A549 (cell line): ENCODE measurements around the gene ENGASE. TPM values are rescaled to one million over a fixed set of nuclear protein-coding genes. Genes with fewer than 3 reads are reported as not detected.

Experiments
- ATAC-seq, 2 experiments: fragments of 200-7000 bp in 1 of 2; fragments of >200 bp in 1 of 2; cut with Nextera tagmentation in 1 of 2; cut with Tn5 transposase in 1 of 2; 3 replicates each; pipeline versions ENCODE4 v1.8.0 to v1.9.1; 2018 to 2020; ENCODE audit warnings: mild to moderate bottlenecking in 1 of 2, moderate library complexity in 1 of 2
- CTCF ChIA-PET: fragments of 300-600 bp; sonication (Branson Sonifier 250); formaldehyde crosslinking; extraction: SDS; loops from one replicate; lab custom pipeline; 2021; ENCODE audit warnings: antibody characterized with exemption, inconsistent platforms; lab: Yijun Ruan, JAX
- POLR2A ChIA-PET: fragments of 350-600 bp; formaldehyde crosslinking; extraction: SDS; loops from one replicate; lab custom pipeline; 2021; ENCODE audit warnings: antibody characterized with exemption, inconsistent platforms; lab: Yijun Ruan, JAX
- DNase-seq, 2 experiments: peaks; one replicate each; pipeline versions ENCODE4 v3.0.0 to v3.0.0-alpha.2; 2011 to 2016; ENCODE audit warnings: low read depth in 1 of 2, low spot score in 1 of 2
- FAIRE-seq: peaks from 2 replicates; lab custom pipeline; 2011; peaks lifted over from hg19 to GRCh38; lab: Jason Lieb, UNC
- H3K27ac ChIP-seq, 2 experiments: fragments of >200 bp; sonication (Bioruptor Twin); formaldehyde crosslinking; 3 replicates each; pipeline ENCODE4 v1.5.1; 2016 to 2017
- H3K4me1 ChIP-seq: fragments of >200 bp; sonication (Bioruptor Twin); formaldehyde crosslinking; 3 replicates; pipeline ENCODE4 v1.6.1; 2016
- H3K4me2 ChIP-seq: fragments of >200 bp; sonication (Bioruptor Twin); formaldehyde crosslinking; 3 replicates; pipeline ENCODE4 v1.6.1; 2016
- H3K4me3 ChIP-seq: fragments of >200 bp; sonication (Bioruptor Twin); formaldehyde crosslinking; 3 replicates; pipeline ENCODE4 v1.5.1; 2016
- H3K9me3 ChIP-seq: fragments of >200 bp; sonication (Bioruptor Twin); formaldehyde crosslinking; 3 replicates; pipeline ENCODE4 v1.6.1; 2016
- BHLHE40 ChIP-seq: IDR thresholded peaks from 2 replicates; pipeline ENCODE4 v1.6.1; 2012; ENCODE audit warnings: low read depth, low read length, inconsistent platforms
- CBX2 ChIP-seq: fragments of 200-600 bp; sonication (generic); IDR thresholded peaks from 2 replicates; pipeline ENCODE4 v1.6.1; 2016; ENCODE audit warnings: low read depth, mild to moderate bottlenecking, borderline replicate concordance
- CHD2 ChIP-seq: fragments of 150-350 bp; IDR thresholded peaks from 2 replicates; pipeline ENCODE4 v1.6.1; 2014; ENCODE audit warnings: low read length; ENCODE audit not compliant: partially characterized antibody
- ESRRA ChIP-seq: fragments of 150-350 bp; IDR thresholded peaks from 2 replicates; pipeline ENCODE4 v1.6.1; 2014; ENCODE audit warnings: mild to moderate bottlenecking, low read length, borderline replicate concordance
- FOSB ChIP-seq: fragments of 250-450 bp; sonication (Bioruptor Pico); IDR thresholded peaks from 2 replicates; pipeline ENCODE4 v1.5.0; 2020; ENCODE audit warnings: mild to moderate bottlenecking, moderate library complexity
- GATA3 ChIP-seq: IDR thresholded peaks from 2 replicates; pipeline ENCODE4 v1.6.1; 2012; ENCODE audit warnings: borderline replicate concordance
- KDM1A ChIP-seq: fragments of 200-600 bp; sonication (generic); IDR thresholded peaks from 2 replicates; pipeline ENCODE4 v1.6.1; 2016; ENCODE audit warnings: low read depth, mild to moderate bottlenecking
- KDM5A ChIP-seq: fragments of 200-600 bp; sonication (generic); IDR thresholded peaks from 2 replicates; pipeline ENCODE4 v1.6.1; 2016; ENCODE audit warnings: antibody characterized with exemption, mild to moderate bottlenecking
- MAZ ChIP-seq: fragments of 150-350 bp; IDR thresholded peaks from 2 replicates; pipeline ENCODE4 v1.6.1; 2014; ENCODE audit warnings: antibody characterized with exemption, low read depth, low read length, borderline replicate concordance
- NFE2L2 ChIP-seq: fragments of 150-350 bp; conservative IDR thresholded peaks from 2 replicates; pipeline ENCODE4 v1.6.1; 2014; ENCODE audit warnings: low read length
- PHF8 ChIP-seq: fragments of 200-600 bp; sonication (generic); IDR thresholded peaks from 2 replicates; pipeline ENCODE4 v1.6.1; 2016; ENCODE audit warnings: low read depth, mild to moderate bottlenecking, antibody characterized with exemption, moderate library complexity, borderline replicate concordance
- POLR2A ChIP-seq: IDR thresholded peaks from 2 replicates; pipeline ENCODE4 v1.6.1; 2012; ENCODE audit warnings: mild to moderate bottlenecking, low read length
- RCOR1 ChIP-seq: fragments of 150-350 bp; IDR thresholded peaks from 2 replicates; pipeline ENCODE4 v1.6.1; 2014; ENCODE audit warnings: antibody characterized with exemption, low read length, low read depth
- RNF2 ChIP-seq: fragments of 200-600 bp; sonication (generic); IDR thresholded peaks from 2 replicates; pipeline ENCODE4 v1.6.1; 2016; ENCODE audit warnings: low read depth, mild to moderate bottlenecking, antibody characterized with exemption, moderate library complexity, borderline replicate concordance
- SREBF2 ChIP-seq: fragments of 450-650 bp; IDR thresholded peaks from 2 replicates; pipeline ENCODE4 v1.6.1; 2014; ENCODE audit warnings: mild to moderate bottlenecking, moderate library complexity
- TFCP2L1 ChIP-seq: fragments of 250-450 bp; sonication (Bioruptor Pico); IDR thresholded peaks from 2 replicates; pipeline ENCODE4 v1.5.0; 2021; ENCODE audit warnings: mild to moderate bottlenecking
- TP53 ChIP-seq: fragments of 250-450 bp; sonication (Bioruptor Pico); IDR thresholded peaks from 2 replicates; pipeline ENCODE4 v1.5.0; 2021; ENCODE audit warnings: mild to moderate bottlenecking, moderate library complexity
- ZC3H11A ChIP-seq: fragments of 450-650 bp; IDR thresholded peaks from 2 replicates; pipeline ENCODE4 v1.6.1; 2014; ENCODE audit warnings: antibody characterized with exemption, mild to moderate bottlenecking
- WGBS: methylation state at CpG from one replicate; pipeline ENCODE4 v1.1.6; 2017; ENCODE audit errors: missing lambda C conversion rate; 5-methylcytosine and 5-hydroxymethylcytosine counted together
- polyA plus RNA-seq, 4 experiments: library from polyadenylated mRNA; depleted of rRNA in 3 of 4; stranded (reverse); fragments of >200 nt; fragmentation: RNase III in 1 of 4; extraction: RNeasy Plus Mini Kit Qiagen cat#74134 plus additional on column Dnase treatment in 1 of 4; gene quantifications; 2 replicates in 3 of 4; 3 replicates in 1 of 4; pipeline ENCODE4 v1.2.3, GENCODE V29; 2011 to 2017
- TF ChIP-seq, protein P1 (sequence below): fragments of >200 bp; sonication (Bioruptor Twin); formaldehyde crosslinking; IDR thresholded peaks from 3 replicates; pipeline ENCODE4 v1.6.1; 2016
- TF ChIP-seq, protein P2 (sequence below): fragments of 250-450 bp; sonication (Bioruptor Pico); IDR thresholded peaks from 2 replicates; pipeline ENCODE4 v1.5.0; 2021; ENCODE audit warnings: mild to moderate bottlenecking, moderate library complexity, borderline replicate concordance
- TF ChIP-seq, protein P3 (sequence below): IDR thresholded peaks from 2 replicates; pipeline ENCODE4 v1.6.1; 2012

ENGASE gene
- polyA plus RNA-seq, 2 of the 4 experiments (the other 2 are of a cell fraction), result 13.4 to 41.7 TPM

DNA sequence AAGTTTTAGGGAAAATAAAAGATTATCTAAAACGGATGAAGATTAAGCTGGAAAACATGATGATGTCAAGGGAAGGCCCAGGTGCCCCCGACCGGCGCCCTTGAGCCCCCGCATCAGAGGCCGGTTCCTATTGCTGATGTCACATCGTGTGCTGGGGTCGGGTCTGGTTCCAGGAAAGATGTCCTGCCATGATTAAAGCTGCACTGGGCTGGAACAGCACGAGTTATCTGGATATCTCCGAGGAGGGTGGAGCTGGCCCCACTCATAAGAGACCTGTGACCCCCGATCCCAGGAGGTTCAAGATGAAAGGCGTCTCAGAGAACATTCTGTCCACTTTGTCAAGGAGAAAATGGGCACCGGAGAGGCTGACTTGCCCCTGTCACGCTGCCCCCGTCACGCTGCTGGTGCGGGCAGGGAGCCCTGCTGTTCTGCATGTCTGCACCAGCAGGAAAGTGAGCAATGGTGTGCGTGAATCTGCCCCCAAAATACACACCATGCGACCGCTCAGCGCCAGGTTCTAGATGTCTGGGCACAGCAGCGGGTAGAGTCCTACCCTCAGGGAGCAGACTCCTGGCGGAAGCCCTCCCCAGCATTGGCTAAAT lies 53.0 kb downstream of the ENGASE start:
- TF ChIP-seq KDM5A, result no peak
- no peak for TF ChIP-seq GATA3
- no peak for TF ChIP-seq RCOR1
- no peak for TF ChIP-seq CBX2
- TF ChIP-seq ESRRA, result no peak
- TF ChIP-seq, protein P1, sequence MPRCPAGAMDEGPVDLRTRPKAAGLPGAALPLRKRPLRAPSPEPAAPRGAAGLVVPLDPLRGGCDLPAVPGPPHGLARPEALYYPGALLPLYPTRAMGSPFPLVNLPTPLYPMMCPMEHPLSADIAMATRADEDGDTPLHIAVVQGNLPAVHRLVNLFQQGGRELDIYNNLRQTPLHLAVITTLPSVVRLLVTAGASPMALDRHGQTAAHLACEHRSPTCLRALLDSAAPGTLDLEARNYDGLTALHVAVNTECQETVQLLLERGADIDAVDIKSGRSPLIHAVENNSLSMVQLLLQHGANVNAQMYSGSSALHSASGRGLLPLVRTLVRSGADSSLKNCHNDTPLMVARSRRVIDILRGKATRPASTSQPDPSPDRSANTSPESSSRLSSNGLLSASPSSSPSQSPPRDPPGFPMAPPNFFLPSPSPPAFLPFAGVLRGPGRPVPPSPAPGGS, result no peak
- TF ChIP-seq RNF2, result no peak
- TF ChIP-seq, protein P2, sequence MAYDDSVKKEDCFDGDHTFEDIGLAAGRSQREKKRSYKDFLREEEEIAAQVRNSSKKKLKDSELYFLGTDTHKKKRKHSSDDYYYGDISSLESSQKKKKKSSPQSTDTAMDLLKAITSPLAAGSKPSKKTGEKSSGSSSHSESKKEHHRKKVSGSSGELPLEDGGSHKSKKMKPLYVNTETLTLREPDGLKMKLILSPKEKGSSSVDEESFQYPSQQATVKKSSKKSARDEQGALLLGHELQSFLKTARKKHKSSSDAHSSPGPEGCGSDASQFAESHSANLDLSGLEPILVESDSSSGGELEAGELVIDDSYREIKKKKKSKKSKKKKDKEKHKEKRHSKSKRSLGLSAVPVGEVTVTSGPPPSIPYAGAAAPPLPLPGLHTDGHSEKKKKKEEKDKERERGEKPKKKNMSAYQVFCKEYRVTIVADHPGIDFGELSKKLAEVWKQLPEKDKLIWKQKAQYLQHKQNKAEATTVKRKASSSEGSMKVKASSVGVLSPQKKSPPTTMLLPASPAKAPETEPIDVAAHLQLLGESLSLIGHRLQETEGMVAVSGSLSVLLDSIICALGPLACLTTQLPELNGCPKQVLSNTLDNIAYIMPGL (CRISPR knock-in tag), result no peak
- no peak for TF ChIP-seq BHLHE40
- no peak for TF ChIP-seq TFCP2L1 (CRISPR knock-in tag)
- no peak for TF ChIP-seq SREBF2
- no peak for TF ChIP-seq ZC3H11A
- no peak for TF ChIP-seq MAZ
- TF ChIP-seq PHF8, result no peak
- TF ChIP-seq CHD2, result no peak
- TF ChIP-seq, protein P3, sequence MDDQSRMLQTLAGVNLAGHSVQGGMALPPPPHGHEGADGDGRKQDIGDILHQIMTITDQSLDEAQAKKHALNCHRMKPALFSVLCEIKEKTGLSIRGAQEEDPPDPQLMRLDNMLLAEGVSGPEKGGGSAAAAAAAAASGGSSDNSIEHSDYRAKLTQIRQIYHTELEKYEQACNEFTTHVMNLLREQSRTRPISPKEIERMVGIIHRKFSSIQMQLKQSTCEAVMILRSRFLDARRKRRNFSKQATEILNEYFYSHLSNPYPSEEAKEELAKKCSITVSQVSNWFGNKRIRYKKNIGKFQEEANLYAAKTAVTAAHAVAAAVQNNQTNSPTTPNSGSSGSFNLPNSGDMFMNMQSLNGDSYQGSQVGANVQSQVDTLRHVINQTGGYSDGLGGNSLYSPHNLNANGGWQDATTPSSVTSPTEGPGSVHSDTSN, result no peak
- no peak for TF ChIP-seq FOSB (CRISPR knock-in tag)
- WGBS, result 58% methylated on average over 23 of the region's 23 CpGs
- H3K4me2 ChIP-seq, result no peak overlapping the region
- no peak overlapping the region for H3K27ac ChIP-seq
- no peak for FAIRE-seq
- ChIA-PET CTCF (interaction anchor here (1.3 to 2.6 kb wide), 2 partner anchors 264 to 266 kb away, joined by 3 to 9 read pairs; no protein-coding TSS in a partner anchor), POLR2A (no interaction called here)
- no peaks in the 10 kb centered on the region for H3K4me1 ChIP-seq
- no peak for ATAC-seq
- no peak for DNase-seq
- H3K4me3 ChIP-seq, result no peak overlapping the region
- H3K9me3 ChIP-seq, result no peaks in the 10 kb centered on the region

DNA sequence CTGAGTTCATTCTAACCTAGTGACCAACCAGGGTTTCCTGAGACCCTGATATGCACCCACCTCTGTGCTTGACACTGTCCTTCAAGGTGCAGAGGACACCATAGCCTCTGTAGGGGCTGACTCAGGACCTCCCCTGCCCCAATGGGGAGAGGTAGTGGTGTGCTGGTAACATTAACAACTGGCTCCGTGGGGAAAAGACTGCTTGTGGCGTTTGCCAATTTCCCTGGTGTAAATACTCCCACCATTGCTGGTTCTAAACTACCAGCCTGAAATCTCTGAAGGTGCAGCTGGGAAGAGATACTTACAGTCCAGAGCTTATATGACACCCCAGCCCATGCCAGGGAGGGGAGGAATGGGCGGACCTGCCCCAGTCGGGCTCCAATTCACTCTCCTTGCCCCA lies 54.9 kb downstream of the ENGASE start:
- WGBS, result 60% methylated on average over 4 of the region's 4 CpGs
- Histone ChIP-seq H3K9me3 (no peaks in the 10 kb centered on the region), H3K4me2 (no peak overlapping the region), H3K27ac (no peak overlapping the region), H3K4me3 (no peak overlapping the region), H3K4me1 (no peaks in the 10 kb centered on the region)
- no peak for TF ChIP-seq TP53
- no peak for FAIRE-seq
- POLR2A ChIA-PET, result no interaction called here
- DNase-seq, result no peak
- ATAC-seq, result no peak
- CTCF ChIA-PET, result no interaction called here

DNA sequence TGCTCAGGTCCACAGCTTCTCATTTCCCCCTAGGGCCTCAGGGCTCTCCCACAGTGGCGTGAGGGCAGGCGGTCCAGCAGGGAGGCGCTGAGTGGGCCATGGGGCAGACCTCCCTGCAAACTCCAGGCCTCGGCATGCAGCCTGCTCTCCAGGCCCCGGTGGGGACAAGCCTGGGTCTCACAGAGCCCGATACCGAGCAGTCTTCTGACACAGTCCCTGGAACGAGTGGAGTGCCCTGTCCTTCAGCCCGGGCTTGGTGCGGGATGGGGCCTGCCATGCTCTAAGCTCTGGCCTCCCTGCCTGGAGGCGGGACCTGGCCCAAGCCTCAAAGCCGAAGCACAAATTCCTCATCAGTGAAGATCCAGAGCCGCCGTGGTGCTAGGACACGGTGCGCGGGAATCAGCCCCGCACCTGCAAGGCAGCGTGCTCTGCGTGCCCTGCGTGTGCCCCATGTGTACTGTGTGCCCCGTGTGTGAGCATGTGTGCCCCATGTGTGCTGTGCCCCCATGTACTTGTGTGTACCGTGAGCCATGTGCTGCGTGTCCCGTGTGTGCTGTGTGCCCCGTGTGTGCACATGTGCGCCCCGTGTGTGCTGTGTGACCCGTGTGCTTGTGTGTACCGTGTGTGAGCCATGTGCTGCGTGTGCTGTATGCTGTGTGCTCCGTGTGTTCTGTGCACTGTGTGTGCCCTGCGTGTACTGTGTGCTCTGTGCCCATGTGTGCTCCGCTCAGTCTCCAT lies 56.1 kb downstream of the ENGASE start:
- ATAC-seq, result no peak
- no peaks in the 10 kb centered on the region for H3K4me1 ChIP-seq
- DNase-seq, result no peak
- WGBS, result 79% methylated on average over 30 of the region's 34 CpGs
- no peaks in the 10 kb centered on the region for H3K9me3 ChIP-seq
- no peak overlapping the region for H3K27ac ChIP-seq
- H3K4me3 ChIP-seq, result no peak overlapping the region
- ChIA-PET CTCF (no interaction called here), POLR2A (no interaction called here)
- TF ChIP-seq POLR2A (peak; percentile 27; the same call in 1 of the 2 replicates), NFE2L2 (no peak), KDM1A (no peak), PHF8 (no peak)
- TF ChIP-seq, all 56 proteins: peak for 1
- no peak overlapping the region for H3K4me2 ChIP-seq
- FAIRE-seq, result no peak
